Measurements from ENCODE around the gene SAPCD2.

DNA sequence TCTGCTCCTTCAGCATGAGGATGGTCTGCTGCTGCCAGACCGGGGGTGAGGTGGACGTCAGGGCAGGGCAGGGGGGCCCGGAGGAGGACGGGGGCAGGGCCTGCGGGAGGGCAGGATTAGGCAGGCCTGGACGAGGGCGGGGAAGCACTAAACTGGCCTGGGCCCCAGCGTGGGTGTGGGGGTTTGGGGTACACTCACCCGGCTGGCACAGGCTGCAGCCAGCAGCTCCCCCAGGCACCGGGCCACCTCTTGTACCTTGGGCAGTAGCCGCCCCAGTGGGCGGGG lies 5.5 kb downstream of the SAPCD2 start:
- TF ChIP-seq, protein P1, sequence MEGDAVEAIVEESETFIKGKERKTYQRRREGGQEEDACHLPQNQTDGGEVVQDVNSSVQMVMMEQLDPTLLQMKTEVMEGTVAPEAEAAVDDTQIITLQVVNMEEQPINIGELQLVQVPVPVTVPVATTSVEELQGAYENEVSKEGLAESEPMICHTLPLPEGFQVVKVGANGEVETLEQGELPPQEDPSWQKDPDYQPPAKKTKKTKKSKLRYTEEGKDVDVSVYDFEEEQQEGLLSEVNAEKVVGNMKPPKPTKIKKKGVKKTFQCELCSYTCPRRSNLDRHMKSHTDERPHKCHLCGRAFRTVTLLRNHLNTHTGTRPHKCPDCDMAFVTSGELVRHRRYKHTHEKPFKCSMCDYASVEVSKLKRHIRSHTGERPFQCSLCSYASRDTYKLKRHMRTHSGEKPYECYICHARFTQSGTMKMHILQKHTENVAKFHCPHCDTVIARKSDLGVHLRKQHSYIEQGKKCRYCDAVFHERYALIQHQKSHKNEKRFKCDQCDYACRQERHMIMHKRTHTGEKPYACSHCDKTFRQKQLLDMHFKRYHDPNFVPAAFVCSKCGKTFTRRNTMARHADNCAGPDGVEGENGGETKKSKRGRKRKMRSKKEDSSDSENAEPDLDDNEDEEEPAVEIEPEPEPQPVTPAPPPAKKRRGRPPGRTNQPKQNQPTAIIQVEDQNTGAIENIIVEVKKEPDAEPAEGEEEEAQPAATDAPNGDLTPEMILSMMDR (IDR thresholded peaks at IDR 0.05; ENCODE audit: control extremely low read depth in 1 of 3, insufficient read depth in 1 of 3, low read depth in 1 of 3, low read length in 3 of 3): no peak
- TF ChIP-seq CEBPB (IDR thresholded peaks at IDR 0.05; ENCODE audit: low read depth, low read length) (no peak), GTF2F1 (IDR thresholded peaks at IDR 0.05; ENCODE audit: borderline replicate concordance, low read depth, low read length) (no peak), ZNF274 (IDR thresholded peaks at IDR 0.05; ENCODE audit: borderline replicate concordance, extremely low read depth, low read length) (no peak), POLR2A (IDR thresholded peaks at IDR 0.05; ENCODE audit: control extremely low read depth in 1 of 2, low read depth in 2 of 2, low read length in 2 of 2) (no peak), PHF8 (conservative IDR thresholded peaks at IDR 0.05; ENCODE audit: low read depth, low read length) (no peak), CHD2 (IDR thresholded peaks at IDR 0.05; ENCODE audit: low read length) (no peak), CBX5 (IDR thresholded peaks at IDR 0.05; ENCODE audit: low read depth, low read length) (no peak), EGR1 (IDR thresholded peaks at IDR 0.05; ENCODE audit: borderline replicate concordance, low read depth, low read length) (no peak), GABPA (IDR thresholded peaks at IDR 0.05; ENCODE audit: borderline replicate concordance, insufficient read depth, low read length) (no peak), NRF1 (IDR thresholded peaks at IDR 0.05; ENCODE audit: low read depth, low read length) (no peak)
- TF ChIP-seq, protein P2, sequence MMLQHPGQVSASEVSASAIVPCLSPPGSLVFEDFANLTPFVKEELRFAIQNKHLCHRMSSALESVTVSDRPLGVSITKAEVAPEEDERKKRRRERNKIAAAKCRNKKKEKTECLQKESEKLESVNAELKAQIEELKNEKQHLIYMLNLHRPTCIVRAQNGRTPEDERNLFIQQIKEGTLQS (IDR thresholded peaks at IDR 0.05; ENCODE audit: insufficient read depth, low read depth, low read length): no peak
